GM18951 (cell line): ENCODE results near the gene RNF212.

Experiments used
- POLR2A ChIP-seq: IDR thresholded peaks from 4 replicates; pipeline ENCODE4 v1.6.1; 2011; ENCODE audit warnings: mild to moderate bottlenecking; ENCODE audit not compliant: insufficient read length, insufficient read depth; ENCODE audit errors: extremely low read depth
- in situ Hi-C: fragments of 300-500 bp; cut with MboI; formaldehyde crosslinking; loops from one replicate; pipeline ENCODE4 v1.12.0; 2022; ENCODE audit warnings: low sequenced_read_pairs, mixed read lengths, inconsistent platforms; ENCODE audit not compliant: unreplicated experiment

RNF212 gene

GRCh38 chr4:1109333-1109732, 4.0 kb downstream of the RNF212 start:
- in situ Hi-C loops = no loop called here
- TF ChIP-seq POLR2A = no peak

GRCh38 chr4:1105662-1106061, 7.7 kb downstream of the RNF212 start:
- in situ Hi-C loops = no loop called here
- no peak for TF ChIP-seq POLR2A

DNA sequence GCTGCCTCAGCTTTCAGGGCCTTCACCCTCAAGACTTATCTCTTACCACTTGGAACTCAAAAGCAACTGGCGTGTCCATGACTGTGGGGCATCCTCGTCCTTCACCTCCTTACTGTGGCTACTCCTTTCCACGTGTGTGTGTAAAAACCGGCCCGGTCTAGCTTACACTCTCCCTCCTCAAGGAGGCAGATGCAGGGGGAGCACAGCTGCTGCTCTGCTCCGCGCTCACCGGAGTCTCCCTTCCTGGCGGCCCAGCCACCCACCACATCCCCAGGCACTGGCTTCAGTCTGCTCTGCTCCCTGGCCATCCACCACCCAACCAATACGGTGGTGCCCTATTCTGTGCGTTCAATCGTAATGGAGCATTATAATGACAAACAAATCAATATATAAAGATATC, 8.3 kb downstream of the RNF212 start:
- TF ChIP-seq POLR2A = no peak
- in situ Hi-C loops = no loop called here

DNA sequence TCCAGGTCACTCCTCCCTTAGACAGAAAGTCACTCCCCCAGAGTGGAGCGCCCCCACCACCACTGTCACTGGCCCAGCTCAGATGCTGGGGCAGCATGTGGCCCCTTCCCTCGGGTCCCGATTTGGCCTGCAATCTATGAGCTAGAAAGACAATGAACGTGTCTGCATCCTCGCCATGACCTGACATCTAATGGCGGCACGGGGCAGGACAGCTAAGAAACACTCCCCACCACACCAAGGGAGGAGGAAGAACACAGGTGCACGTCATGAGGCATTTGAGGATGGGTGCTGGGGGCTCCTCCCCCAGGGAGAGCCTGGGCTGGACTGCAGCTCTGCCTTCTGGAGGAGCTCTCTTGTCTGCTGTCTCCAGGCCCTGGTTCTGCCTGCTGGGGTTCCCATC, 8.7 kb downstream of the RNF212 start:
- no peak for TF ChIP-seq POLR2A
- in situ Hi-C loops = no loop called here

GRCh38 chr4:1099684-1100335, 13.6 kb downstream of the RNF212 start:
- TF ChIP-seq POLR2A = no peak
- in situ Hi-C loops = no loop called here

DNA sequence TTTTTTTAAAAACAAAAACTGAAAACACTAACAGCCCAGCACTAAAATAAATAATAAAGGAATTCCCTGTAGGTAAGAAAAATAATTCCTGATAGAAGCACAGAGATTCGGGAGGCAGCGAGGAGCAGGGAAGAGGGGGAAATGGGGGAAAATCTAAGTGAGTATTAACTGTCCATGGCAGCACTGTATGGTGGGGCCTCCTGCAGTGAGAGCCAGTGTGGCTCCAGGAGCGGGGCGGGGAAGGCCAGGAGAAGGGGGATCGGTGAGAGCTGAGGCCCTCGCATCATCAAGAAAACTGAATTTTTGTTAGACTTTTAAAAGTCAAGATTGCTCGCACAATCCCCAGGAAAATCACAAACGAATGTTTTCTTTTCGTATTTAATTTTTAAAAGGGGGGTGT, 14.1 kb downstream of the RNF212 start:
- in situ Hi-C loops = no loop called here
- no peak for TF ChIP-seq POLR2A

- TF ChIP-seq POLR2A = no peak
- in situ Hi-C loops = no loop called here
These were observed 14.9 kb downstream of the RNF212 start for GRCh38 chr4:1098311-1098925.

- no peak for TF ChIP-seq POLR2A
- in situ Hi-C loops = no loop called here
These were observed 15.8 kb downstream of the RNF212 start for GRCh38 chr4:1097553-1097952.

DNA sequence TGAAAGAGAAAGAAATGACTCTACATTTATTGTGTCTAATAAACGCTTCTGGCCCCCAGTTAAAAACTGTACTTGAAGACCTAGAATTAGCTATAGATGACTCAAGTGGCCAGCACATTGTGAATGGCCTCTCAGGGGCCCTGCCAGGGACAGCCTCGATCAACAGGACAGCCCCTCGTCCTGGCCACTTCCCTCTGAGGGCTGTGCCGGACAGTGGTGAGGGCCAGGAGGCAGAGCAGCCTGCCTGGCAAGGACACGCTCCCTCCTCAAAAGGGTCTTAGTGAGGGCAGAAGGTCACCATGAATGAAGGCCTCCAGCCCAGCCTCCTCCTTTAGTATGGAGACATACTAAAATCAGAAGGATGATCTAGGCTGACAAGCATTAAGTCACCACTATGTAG, 16.5 kb downstream of the RNF212 start:
- in situ Hi-C loops = no loop called here
- TF ChIP-seq POLR2A = no peak

GRCh38 chr4:1094336-1094690, 19.1 kb downstream of the RNF212 start:
- in situ Hi-C loops = no loop called here
- no peak for TF ChIP-seq POLR2A

DNA sequence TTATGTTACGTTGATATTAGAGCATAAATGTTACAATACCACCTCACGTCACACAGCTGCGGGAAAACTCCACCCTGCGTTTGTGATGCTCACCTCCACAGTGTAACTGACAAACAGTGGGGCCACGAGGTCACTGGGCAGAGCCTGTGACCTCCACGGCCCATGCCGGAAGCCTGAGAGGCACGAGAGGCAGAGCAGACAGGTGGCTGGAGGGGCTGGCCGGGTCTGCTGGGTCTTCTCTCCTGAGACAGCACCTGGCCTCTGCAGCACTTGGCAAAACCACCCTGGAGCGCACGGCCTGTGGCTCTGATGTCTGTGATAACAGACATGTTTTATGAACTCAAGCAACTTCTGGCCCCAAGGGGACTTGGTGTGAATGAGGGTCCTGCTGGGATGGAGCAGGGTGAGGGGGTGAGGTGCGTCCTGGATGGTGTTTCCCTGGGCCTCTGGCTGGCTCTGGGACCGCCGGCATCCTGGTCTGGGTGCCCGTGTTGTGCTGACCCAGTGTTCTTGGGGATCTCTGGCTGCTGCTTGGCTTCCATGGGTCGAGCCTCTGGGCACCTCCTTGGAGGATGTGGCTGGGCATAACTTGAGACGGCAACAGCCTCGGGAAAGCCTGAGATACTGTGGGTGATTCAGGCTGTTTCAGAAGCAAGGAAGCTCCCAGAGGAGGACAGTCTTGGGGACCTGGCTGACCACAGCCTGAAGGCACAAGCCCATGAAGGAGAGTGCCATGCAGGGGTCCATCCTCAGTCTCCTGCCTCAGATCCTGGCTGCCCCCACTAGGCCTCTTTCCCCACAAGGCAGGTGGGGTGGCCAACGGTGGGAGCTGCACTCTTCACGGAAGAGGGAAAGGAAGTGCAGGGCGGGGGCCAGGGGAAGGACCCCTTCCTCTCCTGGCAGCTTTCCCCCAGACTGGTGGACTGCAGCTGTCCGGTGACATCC, 19.7 kb downstream of the RNF212 start:
- in situ Hi-C loops = no loop called here
- TF ChIP-seq POLR2A = no peak

- no peak for TF ChIP-seq POLR2A
- in situ Hi-C loops = no loop called here
These were observed 20.4 kb downstream of the RNF212 start for GRCh38 chr4:1092983-1093361.

DNA sequence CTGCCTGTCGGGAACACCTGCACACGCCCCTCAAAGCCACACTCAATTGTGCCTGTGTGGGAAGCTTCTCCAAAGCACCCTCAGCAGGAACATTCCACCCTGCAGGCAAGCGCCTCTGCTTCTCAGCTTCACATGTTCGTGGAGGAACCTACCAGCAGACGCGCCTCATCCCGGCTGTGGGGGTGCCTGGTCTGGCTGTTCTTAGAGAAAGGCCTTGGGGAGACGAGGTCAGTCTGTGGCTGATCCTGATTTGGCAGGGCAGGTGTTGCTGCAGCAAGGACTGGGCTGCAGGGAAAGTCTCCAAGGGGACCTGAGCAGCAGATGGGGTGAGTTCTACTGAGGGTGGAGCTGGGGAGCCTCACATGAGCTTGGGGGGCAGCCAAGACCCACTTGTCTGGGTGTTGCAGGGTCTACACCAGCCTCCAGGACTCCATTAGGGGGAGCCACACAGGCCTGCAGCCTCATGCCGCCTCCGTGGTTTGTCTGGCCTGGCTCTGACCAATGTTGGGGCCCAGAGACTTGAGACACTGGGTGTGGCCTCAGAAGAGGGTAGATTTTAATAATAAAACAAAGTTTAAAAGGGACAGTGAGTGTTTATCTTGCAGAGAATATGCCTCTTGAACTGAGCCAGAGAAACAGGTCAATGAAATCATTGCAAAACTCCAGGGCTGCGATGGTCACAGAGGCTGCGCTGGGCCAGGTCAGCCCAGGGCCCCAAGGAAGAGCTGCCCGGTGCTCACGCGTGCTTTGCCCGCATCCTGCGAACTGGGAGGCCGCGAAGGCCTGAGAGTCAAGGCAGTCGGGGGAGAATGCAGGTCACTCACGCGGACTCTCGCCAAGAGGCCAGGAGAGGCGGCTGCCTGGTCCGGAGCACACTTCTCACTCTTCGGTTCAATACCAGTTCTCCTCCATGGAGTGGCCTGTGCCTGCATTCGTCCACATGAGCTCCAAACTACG, 21.1 kb downstream of the RNF212 start:
- in situ Hi-C loops = no loop called here
- no peak for TF ChIP-seq POLR2A
